KOPT-K1 (cell line): ENCODE data around the gene FAM107B.

Experiments used
- H3K27ac ChIP-seq: fragments of 200-600 bp; sonication (generic); 2 replicates; pipeline ENCODE4 v1.5.1; 2016; ENCODE audit warnings: antibody characterized with exemption, mild to moderate bottlenecking, low read depth, low read length; ENCODE audit not compliant: poor library complexity, severe bottlenecking
- H3K36me3 ChIP-seq: fragments of 200-600 bp; sonication (generic); 2 replicates; pipeline ENCODE4 v1.5.1; 2017; ENCODE audit warnings: antibody characterized with exemption, mild to moderate bottlenecking, low read length, moderate library complexity; ENCODE audit not compliant: insufficient read depth
- H3K9me3 ChIP-seq: fragments of 200-600 bp; sonication (generic); 2 replicates; pipeline ENCODE4 v1.5.1; 2017; ENCODE audit warnings: antibody characterized with exemption, low read length, mild to moderate bottlenecking; ENCODE audit not compliant: insufficient read depth, poor library complexity, severe bottlenecking

FAM107B gene

GRCh38 chr10:14476641-14477407 lies 297.9 kb downstream of the FAM107B start:
- Histone ChIP-seq H3K36me3 (no peaks in the 10 kb centered on the region), H3K27ac (no peak overlapping the region), H3K9me3 (no peaks in the 10 kb centered on the region)

DNA sequence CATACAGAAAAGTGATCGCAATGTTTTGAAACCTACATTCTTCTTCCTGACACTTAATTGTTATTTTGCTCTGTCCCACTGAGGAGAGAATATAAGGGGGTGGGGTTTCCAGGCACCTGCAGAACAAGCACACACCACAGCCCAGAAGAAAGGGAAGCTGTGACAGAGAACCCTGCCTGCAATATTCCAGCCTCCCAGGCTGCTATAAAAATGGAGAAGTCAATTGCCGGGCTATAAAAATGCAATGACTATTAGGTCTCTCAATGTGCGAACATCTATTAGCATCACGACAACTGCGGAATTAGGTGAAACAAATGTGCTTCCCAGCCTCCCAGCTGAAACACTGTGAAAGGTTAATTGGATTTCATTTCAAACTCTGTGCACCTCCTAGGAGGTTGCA lies 298.7 kb downstream of the FAM107B start:
- Histone ChIP-seq H3K27ac (no peak overlapping the region), H3K9me3 (no peaks in the 10 kb centered on the region), H3K36me3 (no peaks in the 10 kb centered on the region)

DNA sequence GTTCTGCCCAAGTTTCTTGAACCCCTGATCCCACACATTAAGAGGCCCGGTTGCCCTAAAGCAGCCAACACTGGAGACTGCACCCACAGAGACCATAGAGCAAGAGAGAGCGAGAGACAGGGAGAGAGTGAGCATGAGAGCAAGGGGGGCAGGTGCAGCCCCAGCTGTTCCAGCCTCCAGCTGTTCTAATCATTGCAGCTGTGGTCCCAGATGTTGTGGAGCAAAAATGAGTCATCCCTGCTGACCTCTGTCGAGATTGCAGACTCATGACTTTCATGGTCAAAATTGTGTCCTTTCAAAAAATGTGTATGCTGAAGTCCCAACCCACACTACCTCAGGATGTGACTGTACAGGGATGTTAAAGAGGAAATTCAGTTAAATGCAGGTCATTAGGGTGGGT lies 300.0 kb downstream of the FAM107B start:
- H3K9me3 ChIP-seq, result peaks cover 6% of the 10 kb centered on the region
- H3K27ac ChIP-seq, result no peak overlapping the region
- H3K36me3 ChIP-seq, result no peaks in the 10 kb centered on the region

- Histone ChIP-seq H3K9me3 (peaks cover 11% of the 10 kb centered on the region), H3K27ac (no peak overlapping the region), H3K36me3 (no peaks in the 10 kb centered on the region)
Measured at GRCh38 chr10:14470920-14471319, 303.8 kb downstream of the FAM107B start.

DNA sequence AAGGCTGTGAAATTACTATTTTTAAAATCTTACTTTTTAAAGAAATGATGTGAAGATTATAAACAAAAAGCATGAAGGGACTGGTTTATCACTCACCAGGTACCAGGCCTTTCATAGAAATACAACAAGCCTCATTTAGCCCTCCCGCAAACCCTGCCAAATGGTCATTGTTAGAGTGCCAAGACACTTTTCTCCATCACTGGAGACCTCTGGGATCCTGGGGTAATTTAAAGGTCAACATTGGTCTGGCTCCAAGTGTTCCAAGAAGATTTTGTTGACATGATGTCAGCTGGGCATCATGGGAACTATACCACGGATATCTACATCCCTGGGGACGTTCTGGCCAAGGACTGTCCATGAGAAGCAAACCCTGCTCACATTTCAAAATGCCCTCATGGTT lies 306.0 kb downstream of the FAM107B start:
- Histone ChIP-seq H3K9me3 (peaks cover 11% of the 10 kb centered on the region), H3K27ac (no peak overlapping the region), H3K36me3 (no peaks in the 10 kb centered on the region)
